Gastrocnemius medialis (tissue), 4 donors: Measurements from ENCODE around the gene POFUT1.

Experiments
- POLR2A ChIP-seq, 2 donors: fragments of 450-650 bp; IDR thresholded peaks; one replicate each; pipeline ENCODE4 v1.6.1; 2017; ENCODE audit warnings: antibody characterized with exemption in 2 of 2, mild to moderate bottlenecking in 2 of 2, moderate library complexity in 2 of 2
- TF ChIP-seq, protein P1 (sequence below), 5 experiments: fragments of 450-650 bp in 3 of 5; fragments of 200-600 bp in 2 of 5; sonication (generic) in 2 of 5; IDR thresholded peaks in 4 of 5; conservative IDR thresholded peaks in 1 of 5; 1 replicate in 4 of 5; 2 replicates in 1 of 5; pipeline ENCODE4 v1.5.1; 2016 to 2019; ENCODE audit warnings: antibody characterized with exemption in 5 of 5, mild to moderate bottlenecking in 3 of 5, moderate library complexity in 3 of 5

DNA sequence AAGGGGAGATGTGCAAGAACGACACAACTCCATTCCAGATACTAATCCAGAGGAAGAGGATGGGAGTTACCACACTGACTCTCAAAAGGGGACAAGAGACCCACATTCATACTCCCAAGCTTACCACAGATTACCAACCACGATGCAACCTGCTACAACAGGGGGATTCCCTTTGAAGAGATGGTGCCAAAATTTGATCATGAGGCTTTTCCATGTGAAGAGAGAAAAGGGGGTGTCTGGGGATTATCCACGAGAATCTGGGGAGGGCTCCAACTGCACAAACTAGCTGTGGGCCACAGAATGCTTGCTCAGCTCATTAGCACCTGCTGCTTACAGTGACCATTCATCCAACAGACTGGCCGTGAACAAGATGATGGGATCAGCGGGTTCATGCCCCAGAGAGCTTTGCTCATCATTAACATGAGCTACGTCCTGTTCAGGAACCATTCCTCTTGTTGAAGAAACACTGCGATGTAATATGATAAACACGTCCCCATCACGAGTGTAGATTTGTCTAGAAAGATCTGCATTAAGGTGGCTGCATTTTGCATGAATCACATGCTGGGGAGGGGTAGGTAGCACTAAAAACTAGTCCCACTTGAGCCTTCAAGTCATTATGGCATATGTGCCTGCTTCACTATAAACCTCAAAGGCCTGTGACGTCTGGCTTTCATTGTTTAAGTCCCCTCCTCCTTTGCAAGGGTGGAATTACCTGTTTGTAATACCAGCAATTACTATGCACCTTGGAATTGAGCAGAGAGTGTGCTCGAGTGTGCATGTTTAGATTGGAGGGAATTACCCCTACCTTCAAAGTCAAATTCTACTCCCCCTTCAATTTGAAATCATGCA, 4.1 kb upstream of the POFUT1 start:
- TF ChIP-seq, protein P1, sequence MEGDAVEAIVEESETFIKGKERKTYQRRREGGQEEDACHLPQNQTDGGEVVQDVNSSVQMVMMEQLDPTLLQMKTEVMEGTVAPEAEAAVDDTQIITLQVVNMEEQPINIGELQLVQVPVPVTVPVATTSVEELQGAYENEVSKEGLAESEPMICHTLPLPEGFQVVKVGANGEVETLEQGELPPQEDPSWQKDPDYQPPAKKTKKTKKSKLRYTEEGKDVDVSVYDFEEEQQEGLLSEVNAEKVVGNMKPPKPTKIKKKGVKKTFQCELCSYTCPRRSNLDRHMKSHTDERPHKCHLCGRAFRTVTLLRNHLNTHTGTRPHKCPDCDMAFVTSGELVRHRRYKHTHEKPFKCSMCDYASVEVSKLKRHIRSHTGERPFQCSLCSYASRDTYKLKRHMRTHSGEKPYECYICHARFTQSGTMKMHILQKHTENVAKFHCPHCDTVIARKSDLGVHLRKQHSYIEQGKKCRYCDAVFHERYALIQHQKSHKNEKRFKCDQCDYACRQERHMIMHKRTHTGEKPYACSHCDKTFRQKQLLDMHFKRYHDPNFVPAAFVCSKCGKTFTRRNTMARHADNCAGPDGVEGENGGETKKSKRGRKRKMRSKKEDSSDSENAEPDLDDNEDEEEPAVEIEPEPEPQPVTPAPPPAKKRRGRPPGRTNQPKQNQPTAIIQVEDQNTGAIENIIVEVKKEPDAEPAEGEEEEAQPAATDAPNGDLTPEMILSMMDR (IDR thresholded peaks at IDR 0.05 in 4 of 5, conservative IDR thresholded peaks at IDR 0.05 in 1 of 5): no peak
- no peak for TF ChIP-seq POLR2A (IDR thresholded peaks at IDR 0.05)
